GM20000 (cell line): Measurements from ENCODE around the gene PRRG1.
"Not testable (repeated sequence)": the region's sequence is repeated elsewhere in the genome, so short reads cannot be mapped to it uniquely, and the experiment has no call there.

ENCODE experiments used
- DNase-seq: peaks from one replicate; pipeline ENCODE4 v3.0.0; 2012; ENCODE audit warnings: low spot score
- CTCF ChIP-seq: IDR thresholded peaks from 2 replicates; pipeline ENCODE4 v1.5.1; 2012; ENCODE audit warnings: mild to moderate bottlenecking, control low read depth; ENCODE audit errors: extremely low read depth, missing control alignments

PRRG1 gene

GRCh38 chrX:37407736-37408135, 58.6 kb downstream of the PRRG1 start:
- TF ChIP-seq CTCF = no peak
- DNase-seq = no peak

- no peak for TF ChIP-seq CTCF
- DNase-seq = no peak
These were observed 60.1 kb downstream of the PRRG1 start for GRCh38 chrX:37409278-37409677.

GRCh38 chrX:37420185-37420584, 71.0 kb downstream of the PRRG1 start:
- no peak for DNase-seq
- no peak for TF ChIP-seq CTCF

- no peak for DNase-seq
- TF ChIP-seq CTCF = no peak
These were observed 71.6 kb downstream of the PRRG1 start for GRCh38 chrX:37420756-37421155.

GRCh38 chrX:37424000-37424429, 74.9 kb downstream of the PRRG1 start:
- TF ChIP-seq CTCF = no peak
- DNase-seq = no peak

GRCh38 chrX:37425370-37425769, 76.2 kb downstream of the PRRG1 start:
- no peak for DNase-seq
- TF ChIP-seq CTCF = no peak

- DNase-seq = not testable (repeated sequence)
These were observed 79.8 kb downstream of the PRRG1 start for GRCh38 chrX:37428962-37429361.

GRCh38 chrX:37434362-37434761, 85.2 kb downstream of the PRRG1 start:
- DNase-seq = no peak
- TF ChIP-seq CTCF = no peak
